Smooth muscle cell of trachea (primary cell): ENCODE measurements around the gene OR5AC2. TPM values are rescaled to one million over a fixed set of nuclear protein-coding genes. Genes with fewer than 3 reads are reported as not detected.

Experiments
- total RNA-seq: library from RNA; depleted of rRNA; stranded (reverse); fragments of >200 nt; gene quantifications from 2 replicates; pipeline ENCODE4 v1.2.1, GENCODE V29; 2014

The OR5AC2 gene, protein sequence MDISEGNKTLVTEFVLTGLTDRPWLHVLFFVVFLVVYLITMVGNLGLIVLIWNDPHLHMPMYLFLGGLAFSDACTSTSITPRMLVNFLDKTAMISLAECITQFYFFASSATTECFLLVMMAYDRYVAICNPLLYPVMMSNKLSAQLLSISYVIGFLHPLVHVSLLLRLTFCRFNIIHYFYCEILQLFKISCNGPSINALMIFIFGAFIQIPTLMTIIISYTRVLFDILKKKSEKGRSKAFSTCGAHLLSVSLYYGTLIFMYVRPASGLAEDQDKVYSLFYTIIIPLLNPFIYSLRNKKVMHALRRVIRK
- not detected in 2 replicates for total RNA-seq

DNA sequence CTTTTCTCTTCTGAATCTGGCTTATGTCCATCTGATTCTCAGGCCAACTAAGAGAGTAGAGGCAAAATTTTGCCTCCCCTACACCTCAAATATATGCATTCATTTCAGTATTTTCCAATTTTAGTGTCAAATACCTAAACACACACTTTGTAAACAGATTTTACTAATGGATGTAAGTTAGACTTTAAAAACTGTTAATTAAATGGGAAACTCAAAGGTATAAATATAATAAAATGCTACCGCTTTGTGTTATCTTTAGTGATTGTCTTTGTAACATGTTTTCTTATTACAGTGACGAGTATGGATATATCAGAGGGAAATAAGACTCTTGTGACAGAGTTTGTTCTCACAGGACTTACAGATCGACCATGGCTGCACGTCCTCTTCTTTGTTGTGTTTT lies at the start of gene OR5AC2:
OR5AC2 (plus strand) TSS at position 301 of the 400 bp plus-strand sequence; CDS start at position 301, 0 bp downstream.

DNA sequence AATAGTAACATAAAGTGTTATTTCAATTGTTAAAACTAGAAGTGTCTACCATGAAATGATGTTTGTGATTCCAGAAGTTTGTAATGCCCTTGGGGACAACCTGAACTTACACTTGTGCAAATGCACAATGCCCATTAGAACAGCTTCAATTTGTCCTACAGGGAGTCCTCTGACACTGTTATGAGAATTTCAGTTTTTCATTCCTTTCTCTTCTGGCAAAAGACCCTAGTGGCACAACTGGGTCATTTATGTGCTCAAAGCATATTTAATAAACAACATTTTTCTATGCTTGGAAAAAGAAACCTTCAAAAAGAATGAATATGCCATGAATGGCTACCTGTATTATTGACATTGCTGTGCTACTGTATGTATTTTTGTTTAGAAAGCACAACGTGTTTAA lies 43.4 kb downstream of the OR5AC2 start, which contains the start of gene OR5H1:
OR5H1 (plus strand) TSS at position 301 of the 400 bp plus-strand sequence. CDS start 1,977 bp downstream, outside the sequence.

Other genes starting within 250 kb of the OR5AC2 start
- gene RIOX2, start 114.7 kb upstream of the OR5AC2 start, total RNA-seq: 33.3 and 38.9 TPM in 2 replicates
- gene GABRR3, start 51.9 kb upstream of the OR5AC2 start, total RNA-seq: not detected in 2 replicates
- not detected in 2 replicates for gene OR5H1, start 43.5 kb downstream of the OR5AC2 start, total RNA-seq
- not detected in 2 replicates for gene OR5H14, start 60.3 kb downstream of the OR5AC2 start, total RNA-seq
- gene OR5H15, start 79.5 kb downstream of the OR5AC2 start, total RNA-seq: not detected in 2 replicates
- gene OR5H6, start 177.1 kb downstream of the OR5AC2 start, total RNA-seq: not detected in 2 replicates
- gene OR5H2, start 195.3 kb downstream of the OR5AC2 start, total RNA-seq: not detected in 2 replicates